Mucosa of rectum (tissue), 2 donors: Measurements from ENCODE around the gene EPYC.

ENCODE experiments used
- H3K27ac ChIP-seq, 2 donors: one replicate each; pipeline ENCODE4 v1.7.0; 2013; ENCODE audit warnings: inconsistent platforms in 2 of 2, low read depth in 2 of 2, low read length in 2 of 2
- H3K27me3 ChIP-seq, 2 donors: one replicate each; pipeline ENCODE4 v1.7.0; 2013; ENCODE audit warnings: low read length in 2 of 2; ENCODE audit not compliant: control insufficient read depth in 2 of 2, insufficient read depth in 2 of 2
- H3K36me3 ChIP-seq, 2 donors: one replicate each; pipeline ENCODE4 v1.7.0; 2013; ENCODE audit warnings: low read length in 2 of 2; ENCODE audit not compliant: control insufficient read depth in 2 of 2, insufficient read depth in 2 of 2
- H3K4me1 ChIP-seq, 2 donors: one replicate each; pipeline ENCODE4 v1.7.0; 2013; ENCODE audit warnings: low read length in 2 of 2, mild to moderate bottlenecking in 1 of 2; ENCODE audit not compliant: control insufficient read depth in 2 of 2, insufficient read depth in 2 of 2
- H3K4me3 ChIP-seq, 2 donors: one replicate each; pipeline ENCODE4 v1.7.0; 2013; ENCODE audit warnings: low read length in 2 of 2
- H3K9ac ChIP-seq, 2 donors: one replicate each; pipeline ENCODE4 v1.7.0; 2013; ENCODE audit warnings: low read length in 2 of 2, low read depth in 1 of 2, mild to moderate bottlenecking in 1 of 2
- H3K9me3 ChIP-seq, 2 donors: one replicate each; pipeline ENCODE4 v1.7.0; 2013; ENCODE audit warnings: low read length in 2 of 2; ENCODE audit not compliant: control insufficient read depth in 2 of 2
- donor health status: healthy.
- donor health status: Normal muscosa, but diverticular disease.

EPYC gene

GRCh38 chr12:91019455-91019854 is 14.7 kb upstream of the EPYC start:
- H3K27me3 ChIP-seq = no peaks in the 10 kb centered on the region
- no peaks in the 10 kb centered on the region for H3K4me1 ChIP-seq
- H3K4me3 ChIP-seq = no peak overlapping the region
- no peak overlapping the region for H3K9ac ChIP-seq
- H3K9me3 ChIP-seq = no peaks in the 10 kb centered on the region
- H3K27ac ChIP-seq = no peak overlapping the region
- no peaks in the 10 kb centered on the region for H3K36me3 ChIP-seq

- Histone ChIP-seq H3K9ac (no peak overlapping the region), H3K36me3 (no peaks in the 10 kb centered on the region), H3K27me3 (no peaks in the 10 kb centered on the region), H3K4me1 (no peaks in the 10 kb centered on the region), H3K4me3 (no peak overlapping the region), H3K9me3 (no peaks in the 10 kb centered on the region), H3K27ac (no peak overlapping the region)
Measured at GRCh38 chr12:91017511-91018263, 12.9 kb upstream of the EPYC start.

- H3K27me3 ChIP-seq = no peaks in the 10 kb centered on the region
- H3K9ac ChIP-seq = no peak overlapping the region
- no peaks in the 10 kb centered on the region for H3K36me3 ChIP-seq
- no peak overlapping the region for H3K4me3 ChIP-seq
- no peaks in the 10 kb centered on the region for H3K9me3 ChIP-seq
- H3K27ac ChIP-seq = no peak overlapping the region
- no peaks in the 10 kb centered on the region for H3K4me1 ChIP-seq
Measured at GRCh38 chr12:91017043-91017442, 12.3 kb upstream of the EPYC start.

GRCh38 chr12:91009319-91009950 is 4.7 kb upstream of the EPYC start:
- no peaks in the 10 kb centered on the region for H3K9me3 ChIP-seq
- H3K9ac ChIP-seq = no peak overlapping the region
- H3K4me3 ChIP-seq = no peak overlapping the region
- H3K27me3 ChIP-seq = no peaks in the 10 kb centered on the region
- H3K4me1 ChIP-seq = no peaks in the 10 kb centered on the region
- H3K27ac ChIP-seq = no peak overlapping the region
- H3K36me3 ChIP-seq = no peaks in the 10 kb centered on the region

- Histone ChIP-seq H3K9me3 (no peaks in the 10 kb centered on the region), H3K27ac (no peak overlapping the region), H3K9ac (no peak overlapping the region), H3K4me1 (no peaks in the 10 kb centered on the region), H3K27me3 (no peaks in the 10 kb centered on the region), H3K4me3 (no peak overlapping the region), H3K36me3 (no peaks in the 10 kb centered on the region)
Measured at GRCh38 chr12:91007531-91008290, 2.9 kb upstream of the EPYC start.

GRCh38 chr12:91003737-91004136 is 1.0 kb downstream of the EPYC start:
- no peak overlapping the region for H3K4me3 ChIP-seq
- no peaks in the 10 kb centered on the region for H3K9me3 ChIP-seq
- no peaks in the 10 kb centered on the region for H3K4me1 ChIP-seq
- H3K27me3 ChIP-seq = no peaks in the 10 kb centered on the region
- no peak overlapping the region for H3K27ac ChIP-seq
- H3K9ac ChIP-seq = no peak overlapping the region
- no peaks in the 10 kb centered on the region for H3K36me3 ChIP-seq

GRCh38 chr12:91001306-91001705 is 3.5 kb downstream of the EPYC start:
- Histone ChIP-seq H3K9me3 (no peaks in the 10 kb centered on the region), H3K27me3 (no peaks in the 10 kb centered on the region), H3K4me1 (no peaks in the 10 kb centered on the region), H3K9ac (no peak overlapping the region), H3K4me3 (no peak overlapping the region), H3K36me3 (no peaks in the 10 kb centered on the region), H3K27ac (no peak overlapping the region)

GRCh38 chr12:90999966-91000365 is 4.8 kb downstream of the EPYC start:
- H3K4me1 ChIP-seq = no peaks in the 10 kb centered on the region
- H3K27me3 ChIP-seq = no peaks in the 10 kb centered on the region
- H3K9ac ChIP-seq = no peak overlapping the region
- no peaks in the 10 kb centered on the region for H3K36me3 ChIP-seq
- H3K27ac ChIP-seq = no peak overlapping the region
- H3K9me3 ChIP-seq = no peaks in the 10 kb centered on the region
- no peak overlapping the region for H3K4me3 ChIP-seq

- H3K27ac ChIP-seq = no peak overlapping the region
- H3K36me3 ChIP-seq = no peaks in the 10 kb centered on the region
- H3K9me3 ChIP-seq = no peaks in the 10 kb centered on the region
- H3K4me1 ChIP-seq = no peaks in the 10 kb centered on the region
- H3K9ac ChIP-seq = no peak overlapping the region
- H3K27me3 ChIP-seq = no peaks in the 10 kb centered on the region
- no peak overlapping the region for H3K4me3 ChIP-seq
Measured at GRCh38 chr12:90999527-90999926, 5.2 kb downstream of the EPYC start.

- no peaks in the 10 kb centered on the region for H3K36me3 ChIP-seq
- no peak overlapping the region for H3K9ac ChIP-seq
- no peak overlapping the region for H3K4me3 ChIP-seq
Measured at GRCh38 chr12:90995010-90995409, 9.8 kb downstream of the EPYC start.

More at GRCh38 chr12:90995010-90995409, 9.8 kb downstream of the EPYC start:
- H3K9me3 ChIP-seq = no peaks in the 10 kb centered on the region
- H3K27me3 ChIP-seq = no peaks in the 10 kb centered on the region
- no peaks in the 10 kb centered on the region for H3K4me1 ChIP-seq
- H3K27ac ChIP-seq = no peak overlapping the region
